Body of pancreas (tissue), 4 donors: Measurements from ENCODE around the gene TENT4B. TPM values are rescaled to one million over a fixed set of nuclear protein-coding genes. Genes with fewer than 3 reads are reported as not detected.
"Not testable (repeated sequence)": the region's sequence is repeated elsewhere in the genome, so short reads cannot be mapped to it uniquely, and the experiment has no call there.

Experiments
- ATAC-seq: fragments of 150-250 bp; one replicate; pipeline ENCODE4 v1.9.1; 2016
- DNase-seq, 4 donors: peaks; one replicate each; pipeline ENCODE4 v3.0.0-alpha.2; 2019
- H3K27ac ChIP-seq, 4 donors: fragments of 200-600 bp; sonication (generic); 1 replicate in 3 of 4; 2 replicates in 1 of 4; pipeline versions ENCODE4 v1.5.1 to v1.6.1; 2016 to 2019; ENCODE audit warnings: mild to moderate bottlenecking in 1 of 4, mixed read lengths in 1 of 4, moderate library complexity in 1 of 4
- H3K27me3 ChIP-seq, 2 donors: fragments of 200-600 bp; sonication (generic); one replicate each; pipeline ENCODE4 v1.6.0; 2016; ENCODE audit warnings: mild to moderate bottlenecking in 1 of 2
- H3K36me3 ChIP-seq, 2 donors: fragments of 200-600 bp; sonication (generic); replicated peaks in 1 of 2; 2 replicates each; pipeline ENCODE4 v1.5.1; 2016; ENCODE audit warnings: low read depth in 2 of 2; ENCODE audit not compliant: insufficient read depth in 1 of 2
- H3K4me1 ChIP-seq: fragments of 200-600 bp; sonication (generic); one replicate; pipeline ENCODE4 v1.6.0; 2016
- H3K4me3 ChIP-seq, 2 donors: fragments of 200-600 bp; sonication (generic); 1 replicate in 1 of 2; 2 replicates in 1 of 2; pipeline ENCODE4 v1.5.1; 2016 to 2019
- H3K9me3 ChIP-seq, 3 donors: fragments of 200-600 bp; sonication (generic); 1 replicate in 2 of 3; 2 replicates in 1 of 3; pipeline ENCODE4 v1.5.1; 2016
- CTCF ChIP-seq, 7 experiments: fragments of 450-650 bp in 4 of 7; fragments of 200-600 bp in 3 of 7; sonication (generic) in 3 of 7; IDR thresholded peaks; one replicate each; pipeline ENCODE4 v1.5.1; 2016 to 2019; ENCODE audit warnings: antibody characterized with exemption in 7 of 7
- POLR2A ChIP-seq, 3 donors: fragments of 450-650 bp; IDR thresholded peaks; one replicate each; pipeline ENCODE4 v1.6.1; 2016; ENCODE audit warnings: antibody characterized with exemption in 3 of 3, mild to moderate bottlenecking in 2 of 3
- WGBS, 2 donors: methylation state at CpG; one replicate each; pipeline ENCODE4 v1.1.5; 2017; 5-methylcytosine and 5-hydroxymethylcytosine counted together
- intact Hi-C: fragments of 100-400 bp; cut with DNase I; formaldehyde crosslinking; loops from one replicate; pipeline ENCODE4 v1.15.1; 2023
- total RNA-seq, 2 donors: library from RNA; depleted of rRNA; stranded (reverse); fragments of >200 nt; gene quantifications; one replicate each; pipeline ENCODE4 v1.1.0, GENCODE V29; 2016

The TENT4B gene
- total RNA-seq, 2 donors from 2014 or later: 2.0 to 7.0 TPM

DNA sequence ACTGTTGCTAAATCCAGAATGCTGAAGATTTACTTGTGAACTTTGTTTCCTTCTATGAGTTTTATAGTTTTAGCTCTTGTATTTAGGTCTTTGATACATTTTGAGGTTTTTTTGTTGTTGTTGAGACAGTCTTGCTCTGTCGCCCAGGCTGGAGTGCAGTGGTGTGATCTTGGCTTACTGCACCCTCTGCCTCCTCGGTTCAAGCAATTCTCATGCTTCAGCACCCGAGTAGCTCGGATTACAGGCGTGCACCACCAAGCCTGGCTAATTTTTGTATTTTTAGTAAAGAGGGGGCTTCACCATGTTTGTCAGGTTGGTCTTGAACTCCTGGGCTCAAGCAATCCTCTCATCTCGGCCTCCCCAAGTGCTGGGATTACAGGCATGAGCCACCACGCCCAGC is 14.4 kb downstream of the TENT4B start:
- intact Hi-C loops: no loop called here
- H3K4me1 ChIP-seq: peaks cover 19% of the 10 kb centered on the region
- no peak overlapping the region for H3K27ac ChIP-seq
- H3K9me3 ChIP-seq: no peaks in the 10 kb centered on the region
- DNase-seq (no peak), ATAC-seq (no peak)
- H3K4me3 ChIP-seq: no peak overlapping the region
- no peak for TF ChIP-seq CTCF (IDR thresholded peaks at IDR 0.05)
- TF ChIP-seq POLR2A (IDR thresholded peaks at IDR 0.05): no peak
- no peaks in the 10 kb centered on the region for H3K36me3 ChIP-seq
- H3K27me3 ChIP-seq: no peaks in the 10 kb centered on the region
- WGBS, 2 donors: 91 to 92% methylated on average over 7 of the region's 7 CpGs

GRCh38 chr16:50169555-50170096 is 16.5 kb downstream of the TENT4B start:
- ATAC-seq (no peak), DNase-seq (no peak)
- Histone ChIP-seq H3K27ac (no peak overlapping the region), H3K27me3 (no peaks in the 10 kb centered on the region), H3K9me3 (no peaks in the 10 kb centered on the region), H3K36me3 (no peaks in the 10 kb centered on the region), H3K4me1 (peaks cover 23% of the 10 kb centered on the region), H3K4me3 (no peak overlapping the region)
- TF ChIP-seq CTCF (IDR thresholded peaks at IDR 0.05) (no peak), POLR2A (IDR thresholded peaks at IDR 0.05) (no peak)
- whole genome bisulfite sequencing, 2 donors: 67 to 69% methylated on average over 2 of the region's 2 CpGs
- intact Hi-C loops: no loop called here

GRCh38 chr16:50171773-50172172 is 18.7 kb downstream of the TENT4B start:
- H3K4me3 ChIP-seq, H3K36me3 ChIP-seq, ATAC-seq, intact Hi-C loops, H3K27me3 ChIP-seq, H3K27ac ChIP-seq, DNase-seq, H3K9me3 ChIP-seq: not testable (repeated sequence)
- 80 to 90% methylated on average over 4 of the region's 4 CpGs for WGBS, 2 donors
- peaks cover 17% of the 10 kb centered on the region for H3K4me1 ChIP-seq

DNA sequence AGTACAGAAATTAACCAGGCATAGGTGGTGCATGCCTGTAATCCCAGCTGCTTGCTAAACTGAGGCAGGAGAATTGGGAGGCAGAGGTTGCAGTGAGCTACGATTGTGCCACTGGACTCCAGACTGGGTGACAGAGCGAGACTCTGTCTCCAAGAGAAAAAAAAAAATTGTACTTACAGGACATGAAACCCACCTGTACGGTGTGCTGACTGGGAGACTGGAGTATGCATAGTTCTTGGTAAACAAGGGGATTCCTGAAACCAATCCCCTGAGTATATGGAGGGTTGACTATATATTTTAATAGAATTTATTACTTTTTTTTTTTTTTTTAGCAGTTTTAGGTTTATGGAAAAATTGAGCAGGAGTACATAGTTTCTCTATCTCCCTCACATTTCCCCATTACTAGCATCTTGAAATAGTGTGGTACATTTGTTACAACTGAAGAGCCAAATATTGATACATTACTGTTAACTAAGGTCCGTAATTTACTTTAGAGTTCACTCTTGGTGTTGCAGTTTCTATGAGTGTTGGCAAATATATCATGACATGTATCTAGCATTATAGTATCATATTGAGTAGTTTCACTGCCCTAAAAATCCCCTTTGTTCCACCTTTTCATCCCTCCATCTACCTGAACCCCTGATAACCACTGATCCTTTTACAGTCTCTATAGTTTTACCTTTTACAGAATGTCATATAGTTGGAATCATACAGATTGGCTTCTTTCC is 19.3 kb downstream of the TENT4B start:
- DNase-seq (no peak), ATAC-seq (no peak)
- no peaks in the 10 kb centered on the region for H3K27me3 ChIP-seq
- 64 to 72% methylated on average over 4 of the region's 4 CpGs for WGBS, 2 donors
- TF ChIP-seq CTCF (IDR thresholded peaks at IDR 0.05) (no peak), POLR2A (IDR thresholded peaks at IDR 0.05) (no peak)
- H3K4me3 ChIP-seq: no peak overlapping the region
- no peak overlapping the region for H3K27ac ChIP-seq
- H3K9me3 ChIP-seq: no peaks in the 10 kb centered on the region
- peaks cover 17% of the 10 kb centered on the region for H3K4me1 ChIP-seq
- intact Hi-C loops: no loop called here
- H3K36me3 ChIP-seq: no peaks in the 10 kb centered on the region

DNA sequence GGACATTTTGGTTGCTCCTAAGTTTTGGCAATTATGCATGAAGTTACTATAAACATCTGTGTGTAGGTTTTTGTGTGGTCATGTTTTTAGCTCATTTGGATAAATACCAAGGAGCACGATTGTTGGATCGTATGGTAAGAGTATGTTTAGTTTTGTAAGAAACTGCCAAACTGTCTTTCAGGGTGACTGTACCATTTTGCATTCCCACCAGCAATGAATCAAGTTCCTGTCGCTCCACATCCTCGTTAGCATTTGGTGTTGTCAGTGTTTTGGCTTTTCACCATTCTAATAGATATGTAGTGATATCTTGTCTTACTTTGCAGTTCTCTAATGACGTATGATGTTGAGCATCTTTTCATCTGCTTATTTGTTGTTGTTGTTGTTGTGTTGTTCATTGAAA is 20.2 kb downstream of the TENT4B start:
- Histone ChIP-seq H3K9me3 (no peaks in the 10 kb centered on the region), H3K27ac (no peak overlapping the region), H3K27me3 (no peaks in the 10 kb centered on the region), H3K36me3 (no peaks in the 10 kb centered on the region), H3K4me1 (peaks cover 17% of the 10 kb centered on the region), H3K4me3 (no peak overlapping the region)
- no peak for ATAC-seq
- intact Hi-C loops: no loop called here
- TF ChIP-seq CTCF (IDR thresholded peaks at IDR 0.05) (no peak), POLR2A (IDR thresholded peaks at IDR 0.05) (no peak)
- no peak for DNase-seq
- WGBS, 2 donors: 80 to 86% methylated on average over 5 of the region's 5 CpGs
